SK-N-SH treated with all-trans-retinoic acid at 6 μM for 48 hours (cell line): ENCODE data around the gene SNRPA1.

Experiments
- ATAC-seq: fragments of 200-7000 bp; cut with Tn5 transposase; 3 replicates; pipeline ENCODE4 v1.9.1; 2020; ENCODE audit warnings: mild to moderate bottlenecking, moderate library complexity
- ARNTL ChIP-seq: fragments of 450-650 bp; formaldehyde crosslinking; IDR thresholded peaks from 2 replicates; pipeline ENCODE4 v1.5.0; 2020; ENCODE audit warnings: low read depth, mild to moderate bottlenecking, moderate library complexity, borderline replicate concordance
- BACH2 ChIP-seq: fragments of 250-450 bp; sonication (Bioruptor Pico); IDR thresholded peaks from 2 replicates; pipeline ENCODE4 v1.9.0; 2021; ENCODE audit warnings: mild to moderate bottlenecking, borderline replicate concordance
- CSDC2 ChIP-seq: fragments of 250-450 bp; sonication (Bioruptor Pico); IDR thresholded peaks from 2 replicates; pipeline ENCODE4 v1.5.0; 2020; ENCODE audit warnings: mild to moderate bottlenecking, moderate library complexity
- CSRNP3 ChIP-seq: fragments of 250-450 bp; sonication (Bioruptor Pico); IDR thresholded peaks from 2 replicates; pipeline ENCODE4 v1.5.1; 2021; ENCODE audit warnings: mild to moderate bottlenecking, moderate library complexity
- ESRRG ChIP-seq: fragments of 250-450 bp; sonication (Bioruptor Pico); IDR thresholded peaks from 2 replicates; pipeline ENCODE4 v1.6.1; 2021; ENCODE audit warnings: mild to moderate bottlenecking
- GLIS3 ChIP-seq: fragments of 250-450 bp; sonication (Bioruptor Pico); IDR thresholded peaks from 2 replicates; pipeline ENCODE4 v1.5.0; 2020; ENCODE audit warnings: mild to moderate bottlenecking, moderate library complexity
- ISL1 ChIP-seq: fragments of 250-450 bp; sonication (Bioruptor Pico); IDR thresholded peaks from 2 replicates; pipeline ENCODE4 v2.1.2; 2022; ENCODE audit warnings: mild to moderate bottlenecking, moderate library complexity
- OSR1 ChIP-seq: fragments of 250-450 bp; sonication (Bioruptor Pico); IDR thresholded peaks from 2 replicates; pipeline ENCODE4 v1.8.0; 2022; ENCODE audit warnings: moderate library complexity, mild to moderate bottlenecking, inconsistent platforms
- PATZ1 ChIP-seq: fragments of 250-450 bp; sonication (Bioruptor Pico); IDR thresholded peaks from 2 replicates; pipeline ENCODE4 v1.8.0; 2020; ENCODE audit warnings: mild to moderate bottlenecking, moderate library complexity, borderline replicate concordance
- PPARA ChIP-seq: fragments of 250-450 bp; sonication (Bioruptor Pico); IDR thresholded peaks from 2 replicates; pipeline ENCODE4 v1.5.0; 2020; ENCODE audit warnings: mild to moderate bottlenecking, borderline replicate concordance
- RARB ChIP-seq: fragments of 250-450 bp; sonication (Bioruptor Pico); IDR thresholded peaks from 2 replicates; pipeline ENCODE4 v1.8.0; 2021; ENCODE audit warnings: mild to moderate bottlenecking, moderate library complexity
- SNAI2 ChIP-seq: fragments of 250-450 bp; sonication (Bioruptor Pico); IDR thresholded peaks from 2 replicates; pipeline ENCODE4 v1.5.0; 2020; ENCODE audit warnings: mild to moderate bottlenecking, moderate library complexity
- TCF4 ChIP-seq: fragments of 250-450 bp; sonication (Bioruptor Pico); IDR thresholded peaks from 2 replicates; pipeline ENCODE4 v1.8.0; 2021; ENCODE audit warnings: mild to moderate bottlenecking, moderate library complexity, borderline replicate concordance
- TOX ChIP-seq: fragments of 250-450 bp; sonication (Bioruptor Pico); IDR thresholded peaks from 2 replicates; pipeline ENCODE4 v1.8.0; 2021; ENCODE audit warnings: mild to moderate bottlenecking, moderate library complexity, borderline replicate concordance
- ZC3H10 ChIP-seq: fragments of 250-450 bp; sonication (Bioruptor Pico); IDR thresholded peaks from 2 replicates; pipeline ENCODE4 v1.5.1; 2021; ENCODE audit warnings: mild to moderate bottlenecking, moderate library complexity
- ZFP30 ChIP-seq: fragments of 450-650 bp; formaldehyde crosslinking; IDR thresholded peaks from 2 replicates; pipeline ENCODE4 v1.5.0; 2022; ENCODE audit warnings: mild to moderate bottlenecking, moderate library complexity
- ZNF565 ChIP-seq: fragments of 450-650 bp; formaldehyde crosslinking; conservative IDR thresholded peaks from 2 replicates; pipeline ENCODE4 v1.5.0; 2020; ENCODE audit warnings: low read depth, mild to moderate bottlenecking, moderate library complexity
- ZNF70 ChIP-seq: fragments of 450-650 bp; formaldehyde crosslinking; IDR thresholded peaks from 2 replicates; pipeline ENCODE4 v1.5.0; 2020; ENCODE audit warnings: mild to moderate bottlenecking, moderate library complexity
- ZNF8 ChIP-seq: fragments of 450-650 bp; formaldehyde crosslinking; IDR thresholded peaks from 2 replicates; pipeline ENCODE4 v1.5.0; 2020; ENCODE audit warnings: mild to moderate bottlenecking, moderate library complexity
- TF ChIP-seq, protein P1 (sequence below): fragments of 250-450 bp; sonication (Bioruptor Pico); IDR thresholded peaks from 2 replicates; pipeline ENCODE4 v1.8.0; 2021; ENCODE audit warnings: low read depth, mild to moderate bottlenecking, moderate library complexity, borderline replicate concordance
- TF ChIP-seq, protein P2 (sequence below): fragments of 250-450 bp; sonication (Bioruptor Pico); IDR thresholded peaks from 2 replicates; pipeline ENCODE4 v1.5.0; 2020; ENCODE audit warnings: mild to moderate bottlenecking, moderate library complexity

The SNRPA1 gene

GRCh38 chr15:101255615-101256241, 39.3 kb downstream of the SNRPA1 start:
- TF ChIP-seq PPARA (CRISPR knock-in tag) (no peak), RARB (no peak), ZFP30 (CRISPR knock-in tag) (no peak), ZNF8 (CRISPR knock-in tag) (no peak), ARNTL (CRISPR knock-in tag) (no peak), BACH2 (CRISPR knock-in tag) (no peak), ESRRG (no peak), CSRNP3 (CRISPR knock-in tag) (no peak), ZNF565 (CRISPR knock-in tag) (no peak), CSDC2 (CRISPR knock-in tag) (no peak), ZC3H10 (CRISPR knock-in tag) (no peak)
- TF ChIP-seq, protein P1, sequence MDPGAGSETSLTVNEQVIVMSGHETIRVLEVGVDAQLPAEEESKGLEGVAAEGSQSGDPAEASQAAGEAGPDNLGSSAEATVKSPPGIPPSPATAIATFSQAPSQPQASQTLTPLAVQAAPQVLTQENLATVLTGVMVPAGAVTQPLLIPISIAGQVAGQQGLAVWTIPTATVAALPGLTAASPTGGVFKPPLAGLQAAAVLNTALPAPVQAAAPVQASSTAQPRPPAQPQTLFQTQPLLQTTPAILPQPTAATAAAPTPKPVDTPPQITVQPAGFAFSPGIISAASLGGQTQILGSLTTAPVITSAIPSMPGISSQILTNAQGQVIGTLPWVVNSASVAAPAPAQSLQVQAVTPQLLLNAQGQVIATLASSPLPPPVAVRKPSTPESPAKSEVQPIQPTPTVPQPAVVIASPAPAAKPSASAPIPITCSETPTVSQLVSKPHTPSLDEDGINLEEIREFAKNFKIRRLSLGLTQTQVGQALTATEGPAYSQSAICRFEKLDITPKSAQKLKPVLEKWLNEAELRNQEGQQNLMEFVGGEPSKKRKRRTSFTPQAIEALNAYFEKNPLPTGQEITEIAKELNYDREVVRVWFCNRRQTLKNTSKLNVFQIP: no peak
- TF ChIP-seq, protein P2, sequence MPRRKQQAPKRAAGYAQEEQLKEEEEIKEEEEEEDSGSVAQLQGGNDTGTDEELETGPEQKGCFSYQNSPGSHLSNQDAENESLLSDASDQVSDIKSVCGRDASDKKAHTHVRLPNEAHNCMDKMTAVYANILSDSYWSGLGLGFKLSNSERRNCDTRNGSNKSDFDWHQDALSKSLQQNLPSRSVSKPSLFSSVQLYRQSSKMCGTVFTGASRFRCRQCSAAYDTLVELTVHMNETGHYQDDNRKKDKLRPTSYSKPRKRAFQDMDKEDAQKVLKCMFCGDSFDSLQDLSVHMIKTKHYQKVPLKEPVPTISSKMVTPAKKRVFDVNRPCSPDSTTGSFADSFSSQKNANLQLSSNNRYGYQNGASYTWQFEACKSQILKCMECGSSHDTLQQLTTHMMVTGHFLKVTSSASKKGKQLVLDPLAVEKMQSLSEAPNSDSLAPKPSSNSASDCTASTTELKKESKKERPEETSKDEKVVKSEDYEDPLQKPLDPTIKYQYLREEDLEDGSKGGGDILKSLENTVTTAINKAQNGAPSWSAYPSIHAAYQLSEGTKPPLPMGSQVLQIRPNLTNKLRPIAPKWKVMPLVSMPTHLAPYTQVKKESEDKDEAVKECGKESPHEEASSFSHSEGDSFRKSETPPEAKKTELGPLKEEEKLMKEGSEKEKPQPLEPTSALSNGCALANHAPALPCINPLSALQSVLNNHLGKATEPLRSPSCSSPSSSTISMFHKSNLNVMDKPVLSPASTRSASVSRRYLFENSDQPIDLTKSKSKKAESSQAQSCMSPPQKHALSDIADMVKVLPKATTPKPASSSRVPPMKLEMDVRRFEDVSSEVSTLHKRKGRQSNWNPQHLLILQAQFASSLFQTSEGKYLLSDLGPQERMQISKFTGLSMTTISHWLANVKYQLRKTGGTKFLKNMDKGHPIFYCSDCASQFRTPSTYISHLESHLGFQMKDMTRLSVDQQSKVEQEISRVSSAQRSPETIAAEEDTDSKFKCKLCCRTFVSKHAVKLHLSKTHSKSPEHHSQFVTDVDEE (CRISPR knock-in tag): no peak
- ATAC-seq: no peak

DNA sequence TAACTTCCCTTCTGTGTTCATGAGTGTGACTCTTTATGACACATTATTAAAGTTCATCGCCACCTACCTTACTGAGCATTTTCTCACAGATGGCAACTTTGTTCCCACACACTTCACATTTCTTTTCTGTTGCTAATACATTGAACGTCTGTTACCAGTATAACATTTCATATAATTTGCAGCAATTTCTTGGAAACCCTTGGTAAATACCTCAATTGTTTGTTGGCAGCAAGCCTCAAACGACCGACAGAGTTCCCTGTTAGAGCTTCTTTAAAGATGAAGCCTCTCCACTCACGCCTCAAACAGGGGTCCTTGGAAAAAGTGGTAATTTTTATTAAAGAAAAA, 40.0 kb downstream of the SNRPA1 start:
- TF ChIP-seq CSRNP3 (CRISPR knock-in tag): no peak
- no peak for TF ChIP-seq SNAI2 (CRISPR knock-in tag)
- TF ChIP-seq BACH2 (CRISPR knock-in tag): no peak
- no peak for TF ChIP-seq TOX (CRISPR knock-in tag)
- TF ChIP-seq GLIS3 (CRISPR knock-in tag): no peak
- no peak for ATAC-seq

GRCh38 chr15:101254157-101255050, 40.6 kb downstream of the SNRPA1 start:
- no peak for ATAC-seq
- TF ChIP-seq ZC3H10 (CRISPR knock-in tag): no peak
- TF ChIP-seq PPARA (CRISPR knock-in tag): no peak
- TF ChIP-seq OSR1 (CRISPR knock-in tag): no peak
- no peak for TF ChIP-seq CSRNP3 (CRISPR knock-in tag)
- no peak for TF ChIP-seq PATZ1
- no peak for TF ChIP-seq SNAI2 (CRISPR knock-in tag)
- TF ChIP-seq, protein P1: no peak
- TF ChIP-seq ZNF70 (CRISPR knock-in tag): no peak
- TF ChIP-seq GLIS3 (CRISPR knock-in tag): no peak
- TF ChIP-seq TCF4 (CRISPR knock-in tag): no peak
- TF ChIP-seq ZNF565 (CRISPR knock-in tag): no peak
- no peak for TF ChIP-seq ZFP30 (CRISPR knock-in tag)
- TF ChIP-seq BACH2 (CRISPR knock-in tag): no peak
- no peak for TF ChIP-seq ISL1 (CRISPR knock-in tag)
- TF ChIP-seq TOX (CRISPR knock-in tag): no peak
- no peak for TF ChIP-seq RARB
- no peak for TF ChIP-seq ZNF8 (CRISPR knock-in tag)
